ENCODE results near the gene SEZ6L2.
A peak's percentile ranks its signal among the peaks of the same experiment; 100 is the strongest.
"Not testable (repeated sequence)": the region's sequence is repeated elsewhere in the genome, so short reads cannot be mapped to it uniquely, and the experiment has no call there.

Gene SEZ6L2

GRCh38 chr16:29889372-29889771 lies 10.0 kb downstream of the SEZ6L2 start:
- H3K4me1 Mint-ChIP-seq, DNase-seq, H3K36me3 Mint-ChIP-seq, H3K4me3 Mint-ChIP-seq, H3K27ac Mint-ChIP-seq, H3K9me3 Mint-ChIP-seq, CTCF ChIA-PET: not testable (repeated sequence)
- peaks cover 18% of the 10 kb centered on the region for H3K27me3 Mint-ChIP-seq

DNA sequence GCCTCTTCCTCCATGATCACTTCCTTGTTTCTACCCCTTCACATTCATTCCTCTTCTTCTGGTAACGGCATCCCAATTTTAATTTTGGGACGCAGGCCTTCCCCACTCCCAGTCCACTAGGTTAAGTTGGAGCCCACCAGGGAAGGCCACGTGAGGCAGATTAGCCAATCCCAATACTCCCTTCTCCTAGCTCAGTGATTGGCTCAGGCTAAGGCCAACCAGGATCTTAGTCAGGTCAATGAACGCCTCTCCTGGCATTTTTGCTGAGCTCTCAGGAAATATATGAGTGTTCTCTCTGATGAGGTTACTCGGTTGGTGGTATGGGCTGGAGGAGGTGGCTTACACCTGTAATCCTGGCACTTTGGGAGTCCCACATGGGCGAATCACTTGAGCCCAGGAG lies 15.4 kb downstream of the SEZ6L2 start:
- Mint-ChIP-seq H3K4me3 (no peak overlapping the region), H3K4me1 (no peaks in the 10 kb centered on the region), H3K36me3 (no peaks in the 10 kb centered on the region), H3K9me3 (no peaks in the 10 kb centered on the region), H3K27me3 (peaks cover 37% of the 10 kb centered on the region), H3K27ac (no peak overlapping the region)
- CTCF ChIA-PET: interaction anchor here (1.2 kb wide), 1 partner anchor 122 kb away, joined by 3 read pairs; no protein-coding TSS in a partner anchor
- DNase-seq: no peak

DNA sequence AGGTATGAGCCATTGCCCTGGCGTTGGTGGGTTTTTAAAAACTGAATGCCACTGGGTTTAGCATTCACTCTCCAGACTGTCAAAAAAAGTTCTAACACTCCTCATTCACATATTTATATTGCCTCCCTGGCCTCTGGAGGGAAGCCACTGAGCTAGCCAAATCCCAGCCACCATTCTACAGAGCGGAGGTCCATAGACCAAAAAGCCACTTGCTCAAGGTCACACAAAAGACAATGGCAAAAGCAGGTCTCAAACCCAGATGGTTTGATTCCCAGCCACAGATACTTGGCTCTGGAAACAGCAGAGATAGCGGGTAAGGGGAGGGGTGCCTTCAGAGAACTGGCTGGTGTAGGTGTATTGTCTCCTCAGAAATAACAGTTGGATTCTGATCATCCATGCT lies 18.3 kb downstream of the SEZ6L2 start:
- Mint-ChIP-seq H3K9me3 (no peaks in the 10 kb centered on the region), H3K36me3 (no peaks in the 10 kb centered on the region), H3K27ac (no peak overlapping the region), H3K4me3 (no peak overlapping the region), H3K4me1 (peaks cover 17% of the 10 kb centered on the region), H3K27me3 (peaks cover 56% of the 10 kb centered on the region)
- no peak for DNase-seq
- CTCF ChIA-PET: no interaction called here

- peaks cover 17% of the 10 kb centered on the region for H3K4me1 Mint-ChIP-seq
- H3K27ac Mint-ChIP-seq: no peak overlapping the region
- peaks cover 63% of the 10 kb centered on the region for H3K27me3 Mint-ChIP-seq
- no peak overlapping the region for H3K4me3 Mint-ChIP-seq
- DNase-seq: no peak
- no peaks in the 10 kb centered on the region for H3K9me3 Mint-ChIP-seq
- CTCF ChIA-PET: no interaction called here
- H3K36me3 Mint-ChIP-seq: no peaks in the 10 kb centered on the region
Observed at GRCh38 chr16:29878172-29878571, 21.2 kb downstream of the SEZ6L2 start.

- no peaks in the 10 kb centered on the region for H3K36me3 Mint-ChIP-seq
- no peaks in the 10 kb centered on the region for H3K9me3 Mint-ChIP-seq
- H3K4me3 Mint-ChIP-seq: peak overlapping the region; percentile 63
- H3K27ac Mint-ChIP-seq: no peak overlapping the region
- H3K27me3 Mint-ChIP-seq: peaks cover 56% of the 10 kb centered on the region
- peak; percentile 66 for DNase-seq
- CTCF ChIA-PET: interaction anchor here (0.6 kb wide), 1 partner anchor 29 kb away, joined by 3 read pairs; no protein-coding TSS in a partner anchor
- H3K4me1 Mint-ChIP-seq: peaks cover 17% of the 10 kb centered on the region
Observed at GRCh38 chr16:29877266-29877961, 21.9 kb downstream of the SEZ6L2 start.

GRCh38 chr16:29876594-29877249 lies 22.6 kb downstream of the SEZ6L2 start:
- Mint-ChIP-seq H3K4me3 (peak overlapping the region; percentile 63), H3K27ac (no peak overlapping the region), H3K4me1 (peaks cover 17% of the 10 kb centered on the region), H3K27me3 (peaks cover 56% of the 10 kb centered on the region), H3K9me3 (no peaks in the 10 kb centered on the region), H3K36me3 (no peaks in the 10 kb centered on the region)
- CTCF ChIA-PET: interaction anchor here (0.6 kb wide), 1 partner anchor 29 kb away, joined by 3 read pairs; no protein-coding TSS in a partner anchor
- DNase-seq: peak; percentile 66

- H3K9me3 Mint-ChIP-seq: no peaks in the 10 kb centered on the region
- peaks cover 17% of the 10 kb centered on the region for H3K4me1 Mint-ChIP-seq
- CTCF ChIA-PET: no interaction called here
- peaks cover 55% of the 10 kb centered on the region for H3K27me3 Mint-ChIP-seq
- H3K36me3 Mint-ChIP-seq: no peaks in the 10 kb centered on the region
- peak overlapping the region; percentile 63 for H3K4me3 Mint-ChIP-seq
- DNase-seq: peak; percentile 42
- H3K27ac Mint-ChIP-seq: no peak overlapping the region
Observed at GRCh38 chr16:29876217-29876593, 23.1 kb downstream of the SEZ6L2 start.

GRCh38 chr16:29875206-29875605 lies 24.1 kb downstream of the SEZ6L2 start:
- DNase-seq: no peak
- H3K27ac Mint-ChIP-seq: no peak overlapping the region
- H3K4me3 Mint-ChIP-seq: no peak overlapping the region
- no peaks in the 10 kb centered on the region for H3K36me3 Mint-ChIP-seq
- H3K27me3 Mint-ChIP-seq: peaks cover 48% of the 10 kb centered on the region
- H3K9me3 Mint-ChIP-seq: no peaks in the 10 kb centered on the region
- H3K4me1 Mint-ChIP-seq: peaks cover 17% of the 10 kb centered on the region
- CTCF ChIA-PET: interaction anchor here (1.4 kb wide), 1 partner anchor 11 kb away, joined by 3 read pairs; no protein-coding TSS in a partner anchor

GRCh38 chr16:29873319-29873718 lies 26.0 kb downstream of the SEZ6L2 start:
- DNase-seq: no peak
- CTCF ChIA-PET: no interaction called here
- Mint-ChIP-seq H3K9me3 (no peaks in the 10 kb centered on the region), H3K4me1 (peaks cover 17% of the 10 kb centered on the region), H3K27ac (no peak overlapping the region), H3K4me3 (no peak overlapping the region), H3K27me3 (peaks cover 34% of the 10 kb centered on the region), H3K36me3 (no peaks in the 10 kb centered on the region)

DNA sequence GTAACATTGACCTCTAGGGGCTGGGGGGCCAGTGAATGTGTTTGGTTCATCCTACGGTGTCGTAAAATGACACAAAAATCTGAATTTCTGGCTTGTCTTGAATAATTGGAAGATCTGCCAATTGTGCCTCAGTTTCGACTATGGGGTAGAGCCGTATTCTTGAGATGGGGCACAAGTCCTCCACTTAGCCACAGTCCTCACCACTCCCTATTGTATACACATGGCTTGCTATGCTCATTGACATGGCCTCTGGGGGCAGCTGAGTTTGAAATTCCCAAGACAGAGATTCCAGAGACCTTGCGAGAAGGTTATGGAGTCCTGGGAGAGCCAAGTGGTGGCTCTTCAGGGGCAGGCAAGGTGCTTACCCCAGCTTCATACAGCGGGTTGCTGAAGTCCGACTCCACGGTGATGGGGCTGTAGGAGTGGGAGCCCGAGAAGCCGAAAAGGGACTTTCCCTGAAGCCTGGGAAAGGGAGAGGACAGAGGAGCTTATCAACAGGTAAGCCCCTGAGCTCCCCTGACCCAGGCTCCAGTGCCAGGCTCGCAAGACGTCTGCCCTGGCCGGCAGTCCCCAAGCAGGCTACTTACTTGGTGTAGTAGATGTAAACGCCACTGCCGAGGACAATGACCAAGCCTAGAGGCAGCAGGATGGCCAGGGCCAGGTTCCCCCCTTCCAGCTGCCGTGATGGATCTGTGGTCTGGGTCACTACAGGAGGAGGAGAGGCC lies 27.4 kb downstream of the SEZ6L2 start:
- no peaks in the 10 kb centered on the region for H3K36me3 Mint-ChIP-seq
- no peak overlapping the region for H3K4me3 Mint-ChIP-seq
- peaks cover 12% of the 10 kb centered on the region for H3K4me1 Mint-ChIP-seq
- peaks cover 28% of the 10 kb centered on the region for H3K27me3 Mint-ChIP-seq
- H3K27ac Mint-ChIP-seq: no peak overlapping the region
- no peak for DNase-seq
- CTCF ChIA-PET: interaction anchor here (1.4 kb wide), 1 partner anchor 160 kb away, joined by 3 read pairs; the partner anchor contains the start of gene TLCD3B
- H3K9me3 Mint-ChIP-seq: no peaks in the 10 kb centered on the region

DNA sequence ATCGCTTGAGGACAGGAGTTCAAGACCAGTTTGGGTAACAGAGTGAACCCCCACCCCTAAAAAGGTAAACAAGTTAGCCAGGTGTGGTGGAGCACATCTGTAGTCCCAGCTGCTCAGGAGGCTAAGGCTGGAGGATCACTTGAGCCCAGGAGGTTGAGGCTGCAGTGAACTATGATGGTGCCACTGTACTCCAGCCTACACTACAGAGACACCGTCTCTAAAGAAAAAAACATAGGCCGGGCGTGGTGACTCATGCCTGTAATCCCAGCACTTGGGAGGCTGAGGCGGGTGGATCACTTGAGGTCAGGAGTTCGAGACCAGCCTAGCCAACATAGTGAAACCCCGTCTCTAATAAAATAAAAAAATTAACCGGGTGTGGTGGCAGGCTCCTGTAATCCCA lies 30.3 kb downstream of the SEZ6L2 start:
- H3K36me3 Mint-ChIP-seq, H3K9me3 Mint-ChIP-seq, H3K4me1 Mint-ChIP-seq, H3K4me3 Mint-ChIP-seq, DNase-seq, H3K27ac Mint-ChIP-seq: not testable (repeated sequence)
- CTCF ChIA-PET: interaction anchor here (1.0 kb wide), 1 partner anchor 152 kb away, joined by 3 read pairs; no protein-coding TSS in a partner anchor
- H3K27me3 Mint-ChIP-seq: peaks cover 23% of the 10 kb centered on the region

DNA sequence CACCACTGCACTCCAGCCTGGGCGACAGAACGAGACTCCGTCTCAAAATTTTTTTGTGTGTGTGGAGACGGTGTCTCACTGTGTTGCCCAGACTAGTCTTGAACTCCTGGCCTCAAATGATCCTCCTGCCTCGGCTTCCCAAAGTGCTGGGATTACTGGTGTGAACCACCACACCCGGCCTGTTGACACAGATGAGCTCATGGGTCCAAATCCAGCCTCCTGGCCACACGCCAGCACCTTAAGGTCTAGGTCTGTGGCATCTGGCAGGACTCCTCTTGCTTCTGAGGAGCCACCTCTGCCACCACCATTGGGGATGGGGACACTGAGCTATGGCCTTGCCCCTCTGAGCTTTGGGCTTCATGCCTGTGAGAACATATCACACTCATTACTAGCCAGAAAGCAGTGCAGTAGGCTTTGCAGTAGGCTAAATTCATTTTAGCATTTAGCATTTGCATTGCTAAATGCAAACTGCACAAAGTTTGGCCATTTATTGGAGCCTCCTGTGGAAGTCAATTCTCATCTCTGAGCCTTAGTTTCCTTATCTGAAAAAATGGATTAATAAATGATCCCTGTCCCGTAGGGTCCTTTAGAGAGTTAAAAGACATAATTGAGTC lies 30.8 kb downstream of the SEZ6L2 start:
- Mint-ChIP-seq H3K36me3 (no peaks in the 10 kb centered on the region), H3K4me3 (no peak overlapping the region), H3K4me1 (peaks cover 11% of the 10 kb centered on the region), H3K9me3 (no peaks in the 10 kb centered on the region), H3K27ac (no peak overlapping the region), H3K27me3 (peaks cover 23% of the 10 kb centered on the region)
- CTCF ChIA-PET: interaction anchor here (1.0 to 1.1 kb wide), 2 partner anchors 152 to 164 kb away, joined by 3 read pairs; no protein-coding TSS in a partner anchor
- DNase-seq: no peak

DNA sequence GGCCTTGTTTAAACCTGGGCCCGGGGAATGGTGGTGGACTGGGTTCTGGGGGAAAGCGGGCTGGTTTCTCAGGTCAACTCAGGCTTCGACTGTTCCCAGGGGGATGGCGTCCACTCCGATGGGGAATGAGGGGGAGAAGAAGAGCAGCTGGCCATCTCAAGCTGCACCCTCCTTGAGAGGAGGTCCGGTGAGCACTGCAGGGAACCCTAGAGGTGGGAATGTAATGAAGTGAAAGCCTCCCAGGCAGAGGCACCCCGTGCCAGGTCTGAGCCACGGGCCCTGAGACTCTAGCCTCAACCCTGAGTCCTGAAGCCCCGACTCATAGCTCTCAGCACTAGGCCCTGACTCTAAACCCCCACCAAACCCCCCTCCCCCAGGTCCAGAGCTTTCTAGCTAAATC lies 35.1 kb downstream of the SEZ6L2 start:
- CTCF ChIA-PET: interaction anchor here (0.6 kb wide), 1 partner anchor 10 kb away, joined by 3 read pairs; no protein-coding TSS in a partner anchor
- Mint-ChIP-seq H3K36me3 (peaks cover 22% of the 10 kb centered on the region), H3K4me1 (peaks cover 34% of the 10 kb centered on the region), H3K4me3 (no peak overlapping the region), H3K9me3 (no peaks in the 10 kb centered on the region), H3K27ac (no peak overlapping the region), H3K27me3 (peaks cover 23% of the 10 kb centered on the region)
- no peak for DNase-seq

- peaks cover 26% of the 10 kb centered on the region for H3K36me3 Mint-ChIP-seq
- peaks cover 34% of the 10 kb centered on the region for H3K4me1 Mint-ChIP-seq
- H3K27ac Mint-ChIP-seq: peak overlapping the region; percentile 98
- CTCF ChIA-PET: interaction anchor here (0.6 to 0.9 kb wide), 3 partner anchors 11 to 53 kb away, joined by 3 read pairs; no protein-coding TSS in a partner anchor
- H3K4me3 Mint-ChIP-seq: peak overlapping the region; percentile 94
- DNase-seq: no peak
- H3K27me3 Mint-ChIP-seq: peaks cover 23% of the 10 kb centered on the region
- H3K9me3 Mint-ChIP-seq: no peaks in the 10 kb centered on the region
Observed at GRCh38 chr16:29863669-29863984, 35.7 kb downstream of the SEZ6L2 start.

Measured in activated naive CD4-positive, alpha-beta T cell treated with anti-CD3 and anti-CD28 coated beads, Interleukin-2, amount 10 ng/mL, durations not matched to agents 7 days and 5 days (primary cell).